Measurements from ENCODE around the gene BMP6. TPM values are rescaled to one million over a fixed set of nuclear protein-coding genes. Genes with fewer than 3 reads are reported as not detected.

BMP6 gene
- total RNA-seq, 1 experiment from 2014 or later, result 13.6 TPM

- Histone ChIP-seq H3K9me3 (ENCODE audit: control insufficient read depth, insufficient read depth, low read depth, low read length) (no peaks in the 10 kb centered on the region), H3K27me3 (ENCODE audit: control insufficient read depth, insufficient read depth, low read length) (no peaks in the 10 kb centered on the region), H3K36me3 (ENCODE audit: control insufficient read depth, insufficient read depth, low read length) (peaks cover 38% of the 10 kb centered on the region), H3K4me3 (ENCODE audit: low read depth in 2 of 2, low read length in 2 of 2) (no peak overlapping the region), H3K27ac (ENCODE audit: low read length) (no peak overlapping the region), H3K4me1 (ENCODE audit: control insufficient read depth, insufficient read depth, low read length) (no peaks in the 10 kb centered on the region)
- TF ChIP-seq TCF7L2 (IDR thresholded peaks at IDR 0.05; ENCODE audit: low read depth, low read length), result no peak
- TF ChIP-seq SIN3A (IDR thresholded peaks at IDR 0.05; ENCODE audit: borderline replicate concordance, insufficient read depth, low read depth, low read length), result no peak
- TF ChIP-seq REST (IDR thresholded peaks at IDR 0.05; ENCODE audit: insufficient read depth in 1 of 2, low read depth in 2 of 2, low read length in 1 of 2), result no peak
- no peak for TF ChIP-seq POLR2AphosphoS5 (IDR thresholded peaks at IDR 0.05; ENCODE audit: low read depth, low read length)
- TF ChIP-seq CTCF (IDR thresholded peaks at IDR 0.05), result no peak
- ATAC-seq (no peak; the same call in 1 of the 2 replicates), DNase-seq (ENCODE audit: low read depth, low spot score) (no peak)
- BruUV-seq (replicated peaks), result no TSS peak
- intact Hi-C loops (cut with micrococcal nuclease; ENCODE audit: unreplicated experiment) (no loop called here), in situ Hi-C loops (cut with HindIII; ENCODE audit: low pct_unique_long_range_greater_than_20kb, low sequenced_read_pairs) (no loop called here)
- POLR2A ChIA-PET, result no interaction called here
- CTCF ChIA-PET, result interaction anchor here (0.5 kb wide), 1 partner anchor 271 kb away, joined by 5 read pairs; no protein-coding TSS in a partner anchor
Observed at GRCh38 chr6:7887278-7887991, 161.5 kb downstream of the BMP6 start.

GRCh38 chr6:7888587-7889357, 162.9 kb downstream of the BMP6 start:
- Histone ChIP-seq H3K4me1 (ENCODE audit: control insufficient read depth, insufficient read depth, low read length) (no peaks in the 10 kb centered on the region), H3K36me3 (ENCODE audit: control insufficient read depth, insufficient read depth, low read length) (peaks cover 27% of the 10 kb centered on the region), H3K27me3 (ENCODE audit: control insufficient read depth, insufficient read depth, low read length) (no peaks in the 10 kb centered on the region), H3K27ac (ENCODE audit: low read length) (no peak overlapping the region), H3K4me3 (ENCODE audit: low read depth in 2 of 2, low read length in 2 of 2) (no peak overlapping the region), H3K9me3 (ENCODE audit: control insufficient read depth, insufficient read depth, low read depth, low read length) (no peaks in the 10 kb centered on the region)
- BruUV-seq (replicated peaks), result no TSS peak
- in situ Hi-C loops (cut with HindIII; ENCODE audit: low pct_unique_long_range_greater_than_20kb, low sequenced_read_pairs), result no loop called here
- ATAC-seq (no peak), DNase-seq (ENCODE audit: low read depth, low spot score) (no peak)
- TF ChIP-seq SIN3A (IDR thresholded peaks at IDR 0.05; ENCODE audit: borderline replicate concordance, insufficient read depth, low read depth, low read length), result no peak
- TF ChIP-seq CTCF (IDR thresholded peaks at IDR 0.05), result no peak
- no peak for TF ChIP-seq POLR2AphosphoS5 (IDR thresholded peaks at IDR 0.05; ENCODE audit: low read depth, low read length)
- TF ChIP-seq TCF7L2 (IDR thresholded peaks at IDR 0.05; ENCODE audit: low read depth, low read length), result no peak
- no peak for TF ChIP-seq REST (IDR thresholded peaks at IDR 0.05; ENCODE audit: insufficient read depth in 1 of 2, low read depth in 2 of 2, low read length in 1 of 2)
- intact Hi-C loops (cut with micrococcal nuclease; ENCODE audit: unreplicated experiment), result no loop called here
- POLR2A ChIA-PET, result interaction anchor here (0.6 kb wide), 1 partner anchor 118 kb away, joined by 3 read pairs; no protein-coding TSS in a partner anchor
- CTCF ChIA-PET, result no interaction called here
